HG02763 (cell line): ENCODE data around the gene CLIC5.
A peak's percentile ranks its signal among the peaks of the same experiment; 100 is the strongest.

Experiments used
- ATAC-seq: cut with Tn5 transposase; IDR thresholded peaks from one replicate; pipeline ENCODE4 v1.9.1; 2021; ENCODE audit warnings: mild to moderate bottlenecking, moderate library complexity; ENCODE audit not compliant: unreplicated experiment

CLIC5 gene

DNA sequence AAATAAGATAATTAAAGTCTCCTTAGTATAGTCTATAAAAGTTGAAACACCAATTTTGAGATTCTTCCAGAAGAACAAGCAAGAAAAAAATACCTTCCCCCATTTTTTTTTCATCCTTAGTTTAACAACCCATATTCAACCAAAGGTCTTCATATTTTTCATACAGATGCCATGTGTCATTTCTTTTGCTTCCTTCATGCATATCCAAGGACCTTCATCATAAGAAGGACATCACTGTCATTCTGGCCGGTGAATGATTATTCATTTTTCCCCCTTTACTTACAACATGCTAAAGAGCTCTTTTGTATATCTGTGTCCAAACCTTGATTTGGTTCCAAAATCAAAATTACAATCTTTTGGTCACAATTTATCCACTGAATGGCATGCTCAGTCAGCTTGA lies 21.3 kb upstream of the CLIC5 start:
- ATAC-seq, result no peak

- no peak for ATAC-seq
These were observed 19.6 kb upstream of the CLIC5 start for GRCh38 chr6:46035242-46035641.

- ATAC-seq, result no peak
These were observed 16.7 kb upstream of the CLIC5 start for GRCh38 chr6:46032110-46032998.

DNA sequence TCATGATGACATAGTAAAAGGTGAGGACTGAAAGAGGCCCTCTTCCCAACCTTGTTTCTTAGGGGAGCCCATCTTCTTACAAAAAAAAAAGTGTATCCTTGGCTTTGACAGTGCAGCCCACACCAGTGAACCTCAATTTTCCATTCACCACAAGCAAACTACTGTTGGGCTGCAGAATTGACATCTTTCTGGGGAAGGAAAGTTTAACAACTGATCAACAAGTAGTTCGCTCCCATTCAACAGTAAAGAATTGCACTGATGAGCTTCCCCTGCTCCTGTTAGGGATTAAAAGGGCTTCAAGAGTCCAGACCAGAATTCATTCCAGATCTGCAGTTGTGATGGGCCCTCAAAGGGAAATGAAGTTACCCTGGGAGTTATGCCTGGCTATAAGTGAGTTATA lies 13.9 kb upstream of the CLIC5 start:
- no peak for ATAC-seq

DNA sequence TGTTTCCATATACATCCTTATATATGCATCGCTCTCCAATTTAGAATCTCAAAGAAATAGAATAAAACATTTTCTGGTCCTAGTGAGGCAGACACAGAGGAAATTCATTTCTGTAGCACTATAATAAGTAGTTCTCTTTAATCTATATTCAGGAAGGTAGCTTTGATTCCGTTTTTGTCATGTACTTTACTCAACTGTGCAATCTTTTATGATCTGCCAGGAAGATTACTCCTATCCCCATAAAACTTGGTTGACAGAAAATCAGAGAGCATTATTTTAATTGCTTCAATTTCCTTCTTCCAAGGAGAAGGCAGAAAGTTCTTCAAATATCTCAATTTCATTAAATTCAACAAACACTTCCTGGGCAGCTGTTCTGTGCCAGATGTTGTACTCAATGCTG lies 10.6 kb upstream of the CLIC5 start:
- no peak for ATAC-seq

GRCh38 chr6:46025573-46025972 lies 9.9 kb upstream of the CLIC5 start:
- no peak for ATAC-seq

- ATAC-seq, result no peak
These were observed 8.6 kb upstream of the CLIC5 start for GRCh38 chr6:46024124-46024769.

DNA sequence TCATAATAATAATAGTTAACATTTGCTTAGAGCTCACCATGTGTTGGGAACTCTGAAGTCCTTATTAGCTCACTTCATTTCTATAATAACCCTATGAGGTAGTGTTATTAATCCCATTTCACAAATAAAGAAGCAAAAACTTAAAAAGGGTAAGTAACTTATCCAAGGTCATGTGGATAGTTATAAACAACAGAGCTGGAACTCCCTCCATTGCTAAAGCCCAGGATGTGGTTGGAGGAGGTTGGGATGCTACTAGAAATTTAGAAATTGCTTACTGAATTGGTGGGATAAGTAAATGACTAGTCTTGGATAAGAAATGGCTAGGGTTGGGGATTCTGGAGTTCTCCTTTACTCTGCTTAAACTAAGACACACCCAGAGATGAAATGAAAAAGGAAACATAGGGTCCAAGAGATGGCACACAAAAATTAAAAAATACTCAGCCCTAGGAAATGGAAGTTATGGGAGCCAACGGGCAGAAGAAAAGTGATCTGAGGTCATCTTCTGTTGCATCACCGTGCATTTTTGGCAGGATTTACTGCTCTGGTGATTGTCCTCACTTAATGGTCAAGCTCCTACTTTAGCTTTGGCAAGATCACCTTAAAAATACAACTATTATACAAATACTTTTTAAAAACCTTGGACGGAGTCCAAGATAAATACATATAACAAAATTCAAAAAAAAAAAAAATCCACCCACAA lies 7.7 kb upstream of the CLIC5 start:
- no peak for ATAC-seq

DNA sequence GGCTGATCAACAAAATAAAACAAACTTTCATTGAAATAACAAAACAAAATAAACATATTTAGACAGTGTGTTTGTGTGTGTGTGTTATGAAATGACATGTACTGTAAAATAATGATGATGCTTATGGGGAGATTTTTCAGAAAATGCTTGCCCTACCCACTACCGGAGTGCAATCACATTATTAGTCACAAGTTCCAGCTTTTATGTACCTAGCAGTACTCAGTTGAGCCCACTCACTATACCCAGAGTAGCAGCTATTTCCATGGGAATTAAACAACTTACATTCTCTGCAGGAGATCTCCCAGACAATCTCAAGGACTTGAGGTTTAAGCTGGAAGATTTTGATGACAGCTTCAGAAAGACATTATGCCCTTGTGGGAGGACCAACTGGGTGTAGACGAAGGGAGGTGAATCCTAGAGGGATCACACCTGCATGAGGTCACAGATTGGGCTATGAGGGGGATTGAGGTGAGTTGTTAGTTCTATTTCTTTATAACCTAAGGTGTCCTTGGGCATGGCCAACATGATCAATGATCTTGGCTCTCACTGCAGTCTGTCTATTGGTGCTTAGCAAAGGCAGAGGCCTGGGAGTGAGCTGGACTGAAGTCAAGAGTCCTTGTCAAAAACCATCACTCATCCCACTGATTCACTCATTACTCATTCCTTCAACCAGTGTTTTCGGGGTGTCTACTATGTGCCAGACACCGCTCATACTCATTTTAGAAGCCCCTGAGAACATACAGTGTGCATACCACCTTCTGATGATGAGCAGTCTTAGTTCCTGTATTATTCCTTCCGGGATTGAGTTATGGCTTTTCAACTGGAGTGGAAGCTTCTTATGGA lies 6.7 kb upstream of the CLIC5 start:
- no peak for ATAC-seq

GRCh38 chr6:46017726-46018125 lies 2.1 kb upstream of the CLIC5 start:
- ATAC-seq, result no peak

GRCh38 chr6:46016063-46016608 lies 476 bp upstream of the CLIC5 start:
- ATAC-seq, result no peak

DNA sequence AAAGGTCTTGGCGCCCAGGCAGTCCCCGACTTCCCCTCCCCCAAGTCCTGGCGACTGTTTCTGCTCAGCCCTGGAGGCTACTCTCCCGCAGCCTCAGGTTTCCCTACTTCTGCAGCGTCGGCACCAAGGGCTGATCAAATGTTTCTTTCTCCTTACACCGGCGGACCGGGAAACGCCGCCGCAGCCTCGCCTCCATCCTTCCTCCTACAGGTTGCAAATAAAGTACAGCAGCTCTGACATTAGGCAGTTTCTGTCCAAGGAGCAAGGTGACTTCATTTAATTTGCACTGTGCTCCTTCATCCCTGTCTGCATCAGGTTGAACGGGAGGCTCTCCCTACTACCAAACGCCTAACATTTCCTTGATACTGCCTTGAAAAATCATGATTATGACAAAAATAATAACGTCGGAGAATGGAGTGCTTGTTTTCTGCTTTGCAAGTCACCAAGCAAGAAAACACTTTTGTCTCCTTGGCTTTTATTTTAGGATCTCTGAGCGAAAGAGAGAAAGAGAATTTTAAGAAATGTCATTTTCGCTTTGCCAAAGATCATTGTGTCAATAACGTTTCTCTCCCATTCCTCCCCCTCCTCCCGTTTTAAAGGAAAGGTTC lies 1.0 kb downstream of the CLIC5 start:
- no peak for ATAC-seq

DNA sequence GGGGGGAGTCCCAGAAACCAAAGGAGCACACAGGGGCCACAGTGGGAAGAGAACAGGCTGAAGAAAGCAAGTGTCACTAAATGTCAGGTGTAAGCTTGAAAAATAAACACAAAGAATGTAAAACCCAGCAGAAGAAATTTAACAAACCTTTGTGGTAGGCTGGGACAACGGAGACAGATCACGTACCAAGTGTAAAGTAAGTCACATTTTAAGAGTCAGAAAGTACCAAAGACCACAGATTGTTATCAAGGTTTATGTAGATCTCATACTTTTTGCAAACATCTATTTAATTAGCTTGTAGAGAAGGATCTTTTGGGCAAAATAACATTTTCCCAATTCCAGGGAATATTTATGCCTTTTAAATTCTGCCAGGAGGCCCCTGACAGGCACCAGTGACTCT lies 1.6 kb downstream of the CLIC5 start:
- no peak for ATAC-seq

GRCh38 chr6:46013639-46014038 lies 2.0 kb downstream of the CLIC5 start:
- no peak for ATAC-seq

DNA sequence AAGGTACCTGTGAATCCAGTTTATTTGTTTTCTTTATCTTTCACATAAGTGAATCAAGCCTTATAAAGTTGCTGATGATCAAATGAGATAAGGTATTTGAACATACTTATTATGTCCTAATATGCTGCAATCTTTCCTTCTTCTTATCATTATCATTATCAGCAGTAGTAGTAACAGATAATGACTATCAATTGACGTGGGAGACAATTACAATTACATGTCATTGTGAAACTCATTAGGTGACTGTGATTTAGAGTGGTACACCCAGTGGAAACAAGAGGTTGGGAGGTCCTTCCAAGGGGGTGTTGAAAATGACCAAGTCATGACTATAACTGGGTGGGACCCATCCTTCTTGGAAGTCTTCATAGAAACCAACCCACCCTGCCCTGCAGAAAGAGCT lies 2.8 kb downstream of the CLIC5 start:
- ATAC-seq, result no peak

- peak; percentile 96 for ATAC-seq
These were observed 4.2 kb downstream of the CLIC5 start for GRCh38 chr6:46011188-46012085.

GRCh38 chr6:46010771-46011170 lies 4.9 kb downstream of the CLIC5 start:
- ATAC-seq, result no peak

GRCh38 chr6:46010270-46010669 lies 5.4 kb downstream of the CLIC5 start:
- ATAC-seq, result no peak

GRCh38 chr6:46002264-46002663 lies 13.4 kb downstream of the CLIC5 start:
- no peak for ATAC-seq
